ENCODE measurements around the gene HIF1AN.

GRCh38 chr10:100508266-100508665 lies 27.5 kb upstream of the HIF1AN start:
- TF ChIP-seq POLR2A (IDR thresholded peaks at IDR 0.05; ENCODE audit: low read depth, low read length) (no peak), POLR2AphosphoS5 (IDR thresholded peaks at IDR 0.05; ENCODE audit: low read depth, low read length) (no peak), TAF1 (IDR thresholded peaks at IDR 0.05; ENCODE audit: borderline replicate concordance, low read depth, low read length) (no peak)
